EL (cell line): ENCODE results near the gene HEXIM1.

ENCODE experiments used
- DNase-seq: peaks from one replicate; pipeline ENCODE4 v3.0.0-alpha.2; 2016

The HEXIM1 gene

GRCh38 chr17:45147581-45148182 lies 593 bp upstream of the HEXIM1 start:
- DNase-seq, result peak; percentile 95

GRCh38 chr17:45149037-45149668 lies 878 bp downstream of the HEXIM1 start:
- DNase-seq, result peak; percentile 86

GRCh38 chr17:45149669-45150664 lies 1.7 kb downstream of the HEXIM1 start:
- DNase-seq, result peak; percentile 59

GRCh38 chr17:45150911-45151809 lies 2.9 kb downstream of the HEXIM1 start:
- no peak for DNase-seq

GRCh38 chr17:45155029-45155428 lies 6.8 kb downstream of the HEXIM1 start:
- no peak for DNase-seq

- DNase-seq, result no peak
These were observed 7.2 kb downstream of the HEXIM1 start for GRCh38 chr17:45155483-45155882.

GRCh38 chr17:45156242-45156641 lies 8.0 kb downstream of the HEXIM1 start:
- no peak for DNase-seq

GRCh38 chr17:45160447-45161287 lies 12.4 kb downstream of the HEXIM1 start:
- peak; percentile 58 for DNase-seq

- peak; percentile 100 for DNase-seq
These were observed 13.2 kb downstream of the HEXIM1 start, which contains the start of gene HEXIM2 for GRCh38 chr17:45161288-45162024. Gene HEXIM2, plus strand, starts transcription at chr17:45161875. Its CDS starts 919 bp downstream, at chr17:45162794.

GRCh38 chr17:45162025-45162687 lies 13.9 kb downstream of the HEXIM1 start:
- DNase-seq, result no peak

GRCh38 chr17:45164734-45165269 lies 16.5 kb downstream of the HEXIM1 start:
- no peak for DNase-seq

- DNase-seq, result no peak
These were observed 20.9 kb downstream of the HEXIM1 start for GRCh38 chr17:45168991-45169752.

GRCh38 chr17:45170280-45170930 lies 22.1 kb downstream of the HEXIM1 start:
- no peak for DNase-seq

GRCh38 chr17:45170931-45171337 lies 22.7 kb downstream of the HEXIM1 start:
- DNase-seq, result no peak

GRCh38 chr17:45171338-45172231 lies 23.3 kb downstream of the HEXIM1 start:
- peak; percentile 82 for DNase-seq

- DNase-seq, result no peak
These were observed 23.9 kb downstream of the HEXIM1 start for GRCh38 chr17:45172232-45172540.

- peak; percentile 95 for DNase-seq
These were observed 24.4 kb downstream of the HEXIM1 start for GRCh38 chr17:45172541-45173286.
